ACC112 (cell line): ENCODE data around the gene FOXP4.

Source experiments
- H2AFZ ChIP-seq: fragments of 200-600 bp; sonication (generic); one replicate; pipeline ENCODE4 v1.6.0; 2017; ENCODE audit warnings: antibody characterized with exemption, low read length; ENCODE audit not compliant: unreplicated experiment
- H3K27ac ChIP-seq: fragments of 200-600 bp; sonication (generic); 2 replicates; pipeline ENCODE4 v1.5.1; 2014; ENCODE audit warnings: low read depth, mild to moderate bottlenecking, antibody characterized with exemption, low read length, moderate library complexity
- H3K27me3 ChIP-seq: fragments of 200-600 bp; sonication (generic); 2 replicates; pipeline ENCODE4 v1.6.1; 2014; ENCODE audit warnings: mild to moderate bottlenecking, antibody characterized with exemption, low read length, moderate library complexity, mixed read lengths; ENCODE audit not compliant: insufficient read depth
- H3K36me3 ChIP-seq: fragments of 200-600 bp; sonication (generic); 2 replicates; pipeline ENCODE4 v1.6.1; 2016; ENCODE audit warnings: mild to moderate bottlenecking, antibody characterized with exemption, low read length, moderate library complexity, mixed read lengths; ENCODE audit not compliant: insufficient read depth
- H3K4me1 ChIP-seq: fragments of 200-600 bp; sonication (generic); one replicate; pipeline ENCODE4 v1.6.1; 2016; ENCODE audit warnings: low read length, mixed read lengths; ENCODE audit not compliant: insufficient read depth, unreplicated experiment, control insufficient read depth
- H3K4me3 ChIP-seq: fragments of 200-600 bp; sonication (generic); 2 replicates; pipeline ENCODE4 v1.5.1; 2014; ENCODE audit warnings: mild to moderate bottlenecking, low read depth, low read length
- H3K79me2 ChIP-seq: fragments of 200-600 bp; sonication (generic); one replicate; pipeline ENCODE4 v1.6.0; 2016; ENCODE audit warnings: low read length; ENCODE audit not compliant: control insufficient read depth, unreplicated experiment, insufficient read depth

The FOXP4 gene

GRCh38 chr6:41593406-41593805 lies 47.2 kb downstream of the FOXP4 start:
- no peak overlapping the region for H3K27ac ChIP-seq
- no peak overlapping the region for H2AFZ ChIP-seq
- no peaks in the 10 kb centered on the region for H3K27me3 ChIP-seq
- no peaks in the 10 kb centered on the region for H3K4me1 ChIP-seq
- no peaks in the 10 kb centered on the region for H3K36me3 ChIP-seq
- H3K79me2 ChIP-seq: no peaks in the 10 kb centered on the region
- H3K4me3 ChIP-seq: no peak overlapping the region

GRCh38 chr6:41593839-41594238 lies 47.7 kb downstream of the FOXP4 start:
- H3K4me1 ChIP-seq: no peaks in the 10 kb centered on the region
- H3K36me3 ChIP-seq: no peaks in the 10 kb centered on the region
- H2AFZ ChIP-seq: no peak overlapping the region
- no peak overlapping the region for H3K4me3 ChIP-seq
- H3K27me3 ChIP-seq: no peaks in the 10 kb centered on the region
- H3K27ac ChIP-seq: no peak overlapping the region
- H3K79me2 ChIP-seq: no peaks in the 10 kb centered on the region

GRCh38 chr6:41594326-41594725 lies 48.1 kb downstream of the FOXP4 start:
- Histone ChIP-seq H3K4me1 (no peaks in the 10 kb centered on the region), H3K27ac (no peak overlapping the region), H3K27me3 (no peaks in the 10 kb centered on the region), H3K4me3 (no peak overlapping the region), H3K79me2 (no peaks in the 10 kb centered on the region), H2AFZ (no peak overlapping the region), H3K36me3 (no peaks in the 10 kb centered on the region)

- H3K36me3 ChIP-seq: no peaks in the 10 kb centered on the region
- no peak overlapping the region for H2AFZ ChIP-seq
- H3K27ac ChIP-seq: no peak overlapping the region
- H3K79me2 ChIP-seq: no peaks in the 10 kb centered on the region
- H3K27me3 ChIP-seq: no peaks in the 10 kb centered on the region
- H3K4me1 ChIP-seq: no peaks in the 10 kb centered on the region
- no peak overlapping the region for H3K4me3 ChIP-seq
Observed at GRCh38 chr6:41594766-41595165, 48.6 kb downstream of the FOXP4 start.

GRCh38 chr6:41595166-41595565 lies 49.0 kb downstream of the FOXP4 start:
- Histone ChIP-seq H3K27ac (no peak overlapping the region), H3K36me3 (no peaks in the 10 kb centered on the region), H3K27me3 (no peaks in the 10 kb centered on the region), H3K4me3 (no peak overlapping the region), H3K79me2 (no peaks in the 10 kb centered on the region), H2AFZ (no peak overlapping the region), H3K4me1 (no peaks in the 10 kb centered on the region)

GRCh38 chr6:41596096-41596685 lies 50.0 kb downstream of the FOXP4 start:
- Histone ChIP-seq H2AFZ (no peak overlapping the region), H3K27ac (no peak overlapping the region), H3K4me3 (no peak overlapping the region), H3K79me2 (no peaks in the 10 kb centered on the region), H3K4me1 (no peaks in the 10 kb centered on the region), H3K36me3 (no peaks in the 10 kb centered on the region), H3K27me3 (no peaks in the 10 kb centered on the region)

GRCh38 chr6:41596807-41597206 lies 50.6 kb downstream of the FOXP4 start:
- Histone ChIP-seq H3K27ac (no peak overlapping the region), H2AFZ (no peak overlapping the region), H3K79me2 (no peaks in the 10 kb centered on the region), H3K27me3 (no peaks in the 10 kb centered on the region), H3K36me3 (no peaks in the 10 kb centered on the region), H3K4me1 (no peaks in the 10 kb centered on the region), H3K4me3 (no peak overlapping the region)

- H3K27ac ChIP-seq: no peak overlapping the region
- H3K4me1 ChIP-seq: no peaks in the 10 kb centered on the region
- no peaks in the 10 kb centered on the region for H3K36me3 ChIP-seq
- no peak overlapping the region for H3K4me3 ChIP-seq
- H2AFZ ChIP-seq: no peak overlapping the region
- no peaks in the 10 kb centered on the region for H3K79me2 ChIP-seq
- H3K27me3 ChIP-seq: no peaks in the 10 kb centered on the region
Observed at GRCh38 chr6:41597246-41598000, 51.2 kb downstream of the FOXP4 start.

- Histone ChIP-seq H3K27me3 (no peaks in the 10 kb centered on the region), H2AFZ (no peak overlapping the region), H3K36me3 (no peaks in the 10 kb centered on the region), H3K27ac (no peak overlapping the region), H3K4me1 (no peaks in the 10 kb centered on the region), H3K4me3 (no peak overlapping the region), H3K79me2 (no peaks in the 10 kb centered on the region)
Observed at GRCh38 chr6:41598670-41599014, 52.5 kb downstream of the FOXP4 start.

- Histone ChIP-seq H3K36me3 (no peaks in the 10 kb centered on the region), H3K4me3 (no peak overlapping the region), H2AFZ (no peak overlapping the region), H3K27ac (no peak overlapping the region), H3K27me3 (no peaks in the 10 kb centered on the region), H3K79me2 (no peaks in the 10 kb centered on the region), H3K4me1 (no peaks in the 10 kb centered on the region)
Observed at GRCh38 chr6:41599015-41599851, 53.1 kb downstream of the FOXP4 start.
